Measurements from ENCODE around the gene APOBEC3H. TPM values are rescaled to one million over a fixed set of nuclear protein-coding genes. Genes with fewer than 3 reads are reported as not detected.

APOBEC3H gene
- total and polyA plus RNA-seq, 9 of the 15 experiments (the other 6 are each of a cell fraction or from before 2014, with no cell fraction given), result 0.10 to 0.21 TPM; not detected in 7

DNA sequence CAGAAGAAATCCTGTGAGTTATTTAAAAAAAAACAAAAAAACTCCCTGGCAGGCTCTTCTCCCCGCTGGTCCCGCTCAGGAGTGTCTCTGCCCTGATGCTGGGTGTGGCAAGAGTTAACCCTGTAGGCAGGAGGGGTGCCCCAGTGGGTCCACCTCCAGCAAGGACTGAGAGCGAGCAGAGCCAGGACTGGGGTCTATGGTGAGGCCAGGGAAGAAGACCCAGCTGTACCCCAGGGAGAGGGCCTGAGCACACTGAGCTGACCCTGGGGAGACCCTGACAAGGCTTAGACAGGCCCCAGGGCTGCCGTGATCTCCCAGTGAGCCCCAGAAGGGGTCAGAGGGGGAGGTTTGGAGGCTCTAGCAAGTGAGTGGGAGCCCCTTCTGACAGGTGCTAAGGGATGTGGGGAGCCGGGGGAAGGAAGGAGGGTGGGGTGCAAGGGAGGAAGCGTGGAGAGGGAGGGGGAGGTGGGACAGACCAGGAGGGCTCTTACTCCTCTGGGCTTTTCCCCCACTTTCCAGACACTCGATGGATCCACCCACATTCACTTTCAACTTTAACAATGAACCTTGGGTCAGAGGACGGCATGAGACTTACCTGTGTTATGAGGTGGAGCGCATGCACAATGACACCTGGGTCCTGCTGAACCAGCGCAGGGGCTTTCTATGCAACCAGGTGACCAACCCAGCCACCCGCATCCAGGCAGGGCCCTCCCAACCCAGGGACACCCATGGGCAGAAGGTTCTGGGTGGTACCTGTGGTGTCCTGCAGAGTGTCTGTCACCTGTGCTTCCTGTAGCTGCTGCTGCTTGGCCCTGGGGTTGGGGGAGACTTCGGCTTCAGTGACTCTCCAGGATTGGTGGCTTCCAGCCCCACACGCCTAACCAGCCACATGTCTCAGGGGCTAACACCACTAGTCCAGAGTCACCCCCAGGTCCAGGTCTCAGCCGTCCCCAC, 13.6 kb upstream of the APOBEC3H start:
- Histone ChIP-seq H4K20me1 (replicated peaks; ENCODE audit: control insufficient read depth, insufficient read depth, low read length) (no peaks in the 10 kb centered on the region), H3K9me3 (replicated peaks; ENCODE audit: control insufficient read depth, insufficient read depth, low read depth, low read length) (no peaks in the 10 kb centered on the region), H3K36me3 (ENCODE audit: control insufficient read depth, insufficient read depth, low read length) (no peaks in the 10 kb centered on the region; the same call in 2 of the 3 replicates), H3K79me2 (ENCODE audit: control insufficient read depth, insufficient read depth, low read length) (no peaks in the 10 kb centered on the region), H3K9me1 (ENCODE audit: control insufficient read depth, insufficient read depth, low read length) (no peaks in the 10 kb centered on the region), H3K4me2 (ENCODE audit: insufficient read depth, low read length) (no peak overlapping the region), H3K27ac (ENCODE audit: extremely low read depth, low read depth, low read length) (no peak overlapping the region), H3K9ac (ENCODE audit: insufficient read depth in 1 of 2, low read depth in 2 of 2, low read length in 2 of 2) (peak overlapping the region in 1 of 2 experiments; percentile 26; a peak in 1 of 4 replicates), H3K27me3 (ENCODE audit: control insufficient read depth in 2 of 2, insufficient read depth in 2 of 2, low read length in 2 of 2) (no peaks in the 10 kb centered on the region), H3K4me1 (replicated peaks in 1 of 2; ENCODE audit: control insufficient read depth in 2 of 2, insufficient read depth in 2 of 2, low read length in 2 of 2) (peaks cover 2 to 18% of the 10 kb centered on the region in 2 experiments; a peak in 4 of 5 replicates), H2AFZ (ENCODE audit: low read depth, low read length) (no peak overlapping the region), H3K4me3 (no peak overlapping the region)
- ChIA-PET CTCF (ENCODE audit: low intra/inter-chr PET ratio) (no interaction called here), POLR2A (interaction anchor here (1.2 kb wide), 1 partner anchor 12 kb away, joined by 4 read pairs; no protein-coding TSS in a partner anchor)
- intact Hi-C loops (cut with micrococcal nuclease), result no loop called here
- TF ChIP-seq ZSCAN29 (IDR thresholded peaks at IDR 0.05), result no peak
- TF ChIP-seq, protein P1, sequence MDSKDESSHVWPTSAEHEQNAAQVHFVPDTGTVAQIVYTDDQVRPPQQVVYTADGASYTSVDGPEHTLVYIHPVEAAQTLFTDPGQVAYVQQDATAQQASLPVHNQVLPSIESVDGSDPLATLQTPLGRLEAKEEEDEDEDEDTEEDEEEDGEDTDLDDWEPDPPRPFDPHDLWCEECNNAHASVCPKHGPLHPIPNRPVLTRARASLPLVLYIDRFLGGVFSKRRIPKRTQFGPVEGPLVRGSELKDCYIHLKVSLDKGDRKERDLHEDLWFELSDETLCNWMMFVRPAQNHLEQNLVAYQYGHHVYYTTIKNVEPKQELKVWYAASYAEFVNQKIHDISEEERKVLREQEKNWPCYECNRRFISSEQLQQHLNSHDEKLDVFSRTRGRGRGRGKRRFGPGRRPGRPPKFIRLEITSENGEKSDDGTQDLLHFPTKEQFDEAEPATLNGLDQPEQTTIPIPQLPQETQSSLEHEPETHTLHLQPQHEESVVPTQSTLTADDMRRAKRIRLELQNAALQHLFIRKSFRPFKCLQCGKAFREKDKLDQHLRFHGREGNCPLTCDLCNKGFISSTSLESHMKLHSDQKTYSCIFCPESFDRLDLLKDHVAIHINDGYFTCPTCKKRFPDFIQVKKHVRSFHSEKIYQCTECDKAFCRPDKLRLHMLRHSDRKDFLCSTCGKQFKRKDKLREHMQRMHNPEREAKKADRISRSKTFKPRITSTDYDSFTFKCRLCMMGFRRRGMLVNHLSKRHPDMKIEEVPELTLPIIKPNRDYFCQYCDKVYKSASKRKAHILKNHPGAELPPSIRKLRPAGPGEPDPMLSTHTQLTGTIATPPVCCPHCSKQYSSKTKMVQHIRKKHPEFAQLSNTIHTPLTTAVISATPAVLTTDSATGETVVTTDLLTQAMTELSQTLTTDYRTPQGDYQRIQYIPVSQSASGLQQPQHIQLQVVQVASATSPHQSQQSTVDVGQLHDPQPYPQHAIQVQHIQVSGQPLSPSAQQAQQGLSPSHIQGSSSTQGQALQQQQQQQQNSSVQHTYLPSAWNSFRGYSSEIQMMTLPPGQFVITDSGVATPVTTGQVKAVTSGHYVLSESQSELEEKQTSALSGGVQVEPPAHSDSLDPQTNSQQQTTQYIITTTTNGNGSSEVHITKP (IDR thresholded peaks at IDR 0.05; ENCODE audit: partially characterized antibody), result peak; percentile 57
- no TSS peak for BruUV-seq (replicated peaks)
- no peak for DNase-seq (ENCODE audit: extremely low read depth in 1 of 4, low spot score in 3 of 4)
- no peak for ATAC-seq
- WGBS (ENCODE audit: insufficient coverage, low coverage, missing lambda C conversion rate), result 77% methylated on average over 4 of the region's 14 CpGs
- FAIRE-seq, result no peak
- in situ Hi-C loops (cut with MboI), result no loop called here

Measured in K562 (cell line).